ENCODE results near the gene KCNMA1.

The KCNMA1 gene

DNA sequence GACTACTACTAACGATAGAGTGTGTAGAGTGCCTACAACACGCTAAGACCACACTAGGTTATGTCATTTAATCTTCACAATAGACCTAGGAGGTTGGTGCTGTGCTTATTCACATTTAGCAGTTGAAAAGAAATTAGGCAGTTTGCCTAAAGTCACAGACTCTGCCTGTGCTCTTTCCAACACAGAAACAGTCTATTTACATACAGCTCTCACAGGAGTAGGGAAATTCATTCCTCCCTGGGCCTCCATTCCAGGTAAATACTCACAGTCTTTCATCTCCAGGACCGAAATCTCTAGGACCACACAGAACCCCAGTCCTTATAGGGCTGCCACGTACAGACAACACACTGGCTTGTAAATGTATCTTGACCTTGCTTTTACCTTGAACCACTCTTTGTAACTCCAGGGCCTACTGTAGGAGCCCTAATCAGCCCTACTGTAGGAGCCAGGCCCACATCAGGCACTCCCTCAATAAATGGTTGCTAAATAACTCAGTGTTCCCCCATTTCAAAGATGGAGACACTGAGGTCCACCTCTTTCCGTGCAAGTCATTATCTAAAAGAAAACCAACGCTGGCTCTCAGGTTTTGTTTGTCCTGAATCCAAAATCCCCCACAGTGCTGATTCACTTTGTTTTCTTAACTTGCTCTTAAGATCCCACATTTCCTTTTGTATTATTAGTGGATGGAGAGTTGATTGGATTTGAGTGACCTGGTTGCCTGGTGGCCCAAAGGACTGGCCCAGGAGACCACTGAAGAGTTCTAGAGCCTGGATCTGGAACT is 146.9 kb downstream of the KCNMA1 start:
- H3K4me3 ChIP-seq (ENCODE audit: insufficient read depth, low read length, poor library complexity, severe bottlenecking), result no peak overlapping the region
- TF ChIP-seq, protein P1, sequence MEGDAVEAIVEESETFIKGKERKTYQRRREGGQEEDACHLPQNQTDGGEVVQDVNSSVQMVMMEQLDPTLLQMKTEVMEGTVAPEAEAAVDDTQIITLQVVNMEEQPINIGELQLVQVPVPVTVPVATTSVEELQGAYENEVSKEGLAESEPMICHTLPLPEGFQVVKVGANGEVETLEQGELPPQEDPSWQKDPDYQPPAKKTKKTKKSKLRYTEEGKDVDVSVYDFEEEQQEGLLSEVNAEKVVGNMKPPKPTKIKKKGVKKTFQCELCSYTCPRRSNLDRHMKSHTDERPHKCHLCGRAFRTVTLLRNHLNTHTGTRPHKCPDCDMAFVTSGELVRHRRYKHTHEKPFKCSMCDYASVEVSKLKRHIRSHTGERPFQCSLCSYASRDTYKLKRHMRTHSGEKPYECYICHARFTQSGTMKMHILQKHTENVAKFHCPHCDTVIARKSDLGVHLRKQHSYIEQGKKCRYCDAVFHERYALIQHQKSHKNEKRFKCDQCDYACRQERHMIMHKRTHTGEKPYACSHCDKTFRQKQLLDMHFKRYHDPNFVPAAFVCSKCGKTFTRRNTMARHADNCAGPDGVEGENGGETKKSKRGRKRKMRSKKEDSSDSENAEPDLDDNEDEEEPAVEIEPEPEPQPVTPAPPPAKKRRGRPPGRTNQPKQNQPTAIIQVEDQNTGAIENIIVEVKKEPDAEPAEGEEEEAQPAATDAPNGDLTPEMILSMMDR (IDR thresholded peaks at IDR 0.05; ENCODE audit: insufficient read depth, low read length, poor library complexity, severe bottlenecking), result no peak
- TF ChIP-seq EZH2phosphoT487 (conservative IDR thresholded peaks at IDR 0.05; ENCODE audit: low read length), result no peak
- no peaks in the 10 kb centered on the region for H3K79me2 ChIP-seq (ENCODE audit: insufficient read depth, low read length)
- no peak overlapping the region for H3K27ac ChIP-seq (ENCODE audit: low read depth, low read length)
- no peaks in the 10 kb centered on the region for H3K9me2 ChIP-seq (replicated peaks; ENCODE audit: insufficient read depth, low read length)
- no peaks in the 10 kb centered on the region for H4K20me1 ChIP-seq (ENCODE audit: low read depth, low read length)
- no peaks in the 10 kb centered on the region for H3K9me3 ChIP-seq (ENCODE audit: insufficient read depth, low read length)
- no peaks in the 10 kb centered on the region for H3F3A ChIP-seq (ENCODE audit: insufficient read depth)
- H3K4me2 ChIP-seq (ENCODE audit: low read depth, low read length, poor library complexity, severe bottlenecking), result no peak overlapping the region
- H3K27me3 ChIP-seq (ENCODE audit: low read length), result no peaks in the 10 kb centered on the region
- H2AFZ ChIP-seq (ENCODE audit: low read depth, low read length, severe bottlenecking), result no peak overlapping the region
- no peaks in the 10 kb centered on the region for H3K36me3 ChIP-seq (ENCODE audit: low read length)
- H3K9ac ChIP-seq (ENCODE audit: low read length), result no peak overlapping the region

DNA sequence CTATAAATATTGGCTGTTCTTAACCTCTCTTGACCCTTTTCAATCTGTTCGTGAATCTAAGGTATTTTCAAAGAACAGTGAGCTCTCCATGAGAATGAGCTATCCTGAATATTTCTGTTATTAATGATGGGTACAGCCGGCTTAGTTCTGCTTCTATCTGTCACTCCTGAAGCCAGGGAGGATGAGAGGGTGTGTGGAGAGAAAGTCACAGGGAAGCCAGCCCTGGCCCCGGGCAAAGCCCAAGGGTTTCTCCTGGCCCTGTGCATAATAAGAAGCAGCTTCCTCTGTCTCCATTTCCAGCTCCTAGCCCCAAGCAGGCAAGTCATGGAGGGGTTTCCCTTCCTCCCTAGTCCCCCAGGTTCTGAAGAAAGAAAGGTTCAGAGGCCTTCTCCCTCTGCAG is 151.1 kb downstream of the KCNMA1 start:
- H3K4me2 ChIP-seq (ENCODE audit: low read depth, low read length, poor library complexity, severe bottlenecking), result no peak overlapping the region
- H2AFZ ChIP-seq (ENCODE audit: low read depth, low read length, severe bottlenecking), result no peak overlapping the region
- no peak overlapping the region for H3K9ac ChIP-seq (ENCODE audit: low read length)
- no peaks in the 10 kb centered on the region for H3F3A ChIP-seq (ENCODE audit: insufficient read depth)
- no peaks in the 10 kb centered on the region for H3K27me3 ChIP-seq (ENCODE audit: low read length)
- no peak overlapping the region for H3K4me3 ChIP-seq (ENCODE audit: insufficient read depth, low read length, poor library complexity, severe bottlenecking)
- H3K36me3 ChIP-seq (ENCODE audit: low read length), result no peaks in the 10 kb centered on the region
- no peak overlapping the region for H3K27ac ChIP-seq (ENCODE audit: low read depth, low read length)
- H3K9me3 ChIP-seq (ENCODE audit: insufficient read depth, low read length), result no peaks in the 10 kb centered on the region
- H4K20me1 ChIP-seq (ENCODE audit: low read depth, low read length), result no peaks in the 10 kb centered on the region
- H3K79me2 ChIP-seq (ENCODE audit: insufficient read depth, low read length), result no peaks in the 10 kb centered on the region
- H3K9me2 ChIP-seq (replicated peaks; ENCODE audit: insufficient read depth, low read length), result no peaks in the 10 kb centered on the region
- TF ChIP-seq, protein P1 (IDR thresholded peaks at IDR 0.05; ENCODE audit: insufficient read depth, low read length, poor library complexity, severe bottlenecking), result no peak
- no peak for TF ChIP-seq EZH2phosphoT487 (conservative IDR thresholded peaks at IDR 0.05; ENCODE audit: low read length)

DNA sequence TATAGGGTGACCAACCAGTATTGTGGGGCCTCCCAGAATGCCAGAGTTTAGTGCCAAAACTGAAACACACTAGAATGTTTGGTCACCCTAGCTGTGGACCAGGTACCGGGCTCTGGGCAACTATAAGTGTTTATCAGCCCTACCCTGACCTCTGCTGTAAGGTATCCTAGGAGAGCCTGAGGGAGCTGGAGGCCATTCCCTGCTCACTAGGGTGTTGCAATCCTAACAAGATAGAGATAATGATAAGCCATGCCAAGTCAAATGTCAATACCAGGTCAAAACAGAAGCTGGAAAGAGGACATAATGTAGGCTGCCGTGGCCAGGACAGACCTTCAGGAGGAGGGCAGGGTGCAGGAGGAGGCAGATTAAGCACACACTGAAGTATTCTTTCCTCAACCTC is 151.8 kb downstream of the KCNMA1 start:
- Histone ChIP-seq H3K27me3 (ENCODE audit: low read length) (no peaks in the 10 kb centered on the region), H3K9me2 (replicated peaks; ENCODE audit: insufficient read depth, low read length) (no peaks in the 10 kb centered on the region), H3K79me2 (ENCODE audit: insufficient read depth, low read length) (no peaks in the 10 kb centered on the region), H3F3A (ENCODE audit: insufficient read depth) (no peaks in the 10 kb centered on the region), H3K36me3 (ENCODE audit: low read length) (no peaks in the 10 kb centered on the region), H4K20me1 (ENCODE audit: low read depth, low read length) (no peaks in the 10 kb centered on the region), H2AFZ (ENCODE audit: low read depth, low read length, severe bottlenecking) (no peak overlapping the region), H3K27ac (ENCODE audit: low read depth, low read length) (no peak overlapping the region), H3K9ac (ENCODE audit: low read length) (no peak overlapping the region), H3K4me2 (ENCODE audit: low read depth, low read length, poor library complexity, severe bottlenecking) (no peak overlapping the region), H3K9me3 (ENCODE audit: insufficient read depth, low read length) (no peaks in the 10 kb centered on the region), H3K4me3 (ENCODE audit: insufficient read depth, low read length, poor library complexity, severe bottlenecking) (no peak overlapping the region)
- TF ChIP-seq EZH2phosphoT487 (conservative IDR thresholded peaks at IDR 0.05; ENCODE audit: low read length), result no peak
- TF ChIP-seq, protein P1 (IDR thresholded peaks at IDR 0.05; ENCODE audit: insufficient read depth, low read length, poor library complexity, severe bottlenecking), result no peak

All from SU-DHL-6 (cell line).